Measurements from ENCODE around the gene KNDC1.
A peak's percentile ranks its signal among the peaks of the same experiment; 100 is the strongest.

Gene KNDC1

DNA sequence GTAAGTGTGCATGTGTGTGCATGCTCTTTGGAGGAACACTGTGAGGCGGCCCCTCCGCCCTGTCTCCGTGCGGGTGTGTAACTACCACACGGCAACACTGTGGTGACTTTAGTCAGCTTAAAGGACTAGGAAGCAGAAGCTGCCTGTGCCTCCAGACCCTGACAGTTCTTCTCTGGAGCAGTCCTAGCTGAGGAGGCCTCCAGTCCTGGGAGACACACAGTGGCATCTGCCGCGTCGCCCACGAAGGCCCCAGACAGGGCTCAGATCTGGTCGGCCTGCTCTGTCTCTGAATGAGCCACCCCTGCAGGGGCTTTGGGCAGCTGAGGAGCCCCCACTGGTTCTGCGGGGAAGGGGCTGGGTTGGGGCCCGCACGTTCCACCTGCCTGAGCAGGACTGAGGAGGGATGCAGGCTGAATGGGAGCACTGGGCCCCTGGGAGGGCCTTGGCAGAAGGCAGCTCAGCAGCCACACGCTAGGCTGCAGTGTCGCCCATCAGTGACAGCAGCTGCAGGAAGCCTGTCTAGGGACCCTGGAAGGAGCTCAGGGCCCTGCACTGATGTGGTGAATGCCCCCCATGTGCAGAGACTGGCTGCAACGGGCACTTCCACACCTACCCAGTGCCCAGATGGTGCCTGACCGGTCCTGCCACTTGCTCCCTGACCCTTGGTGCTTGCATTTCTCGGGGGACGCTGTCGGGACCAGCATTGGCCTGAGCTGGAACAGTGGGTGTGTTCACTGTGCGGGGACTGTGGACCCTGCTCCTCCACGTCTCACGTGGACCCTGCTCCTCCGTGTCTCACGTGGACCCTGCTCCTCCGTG is 27.3 kb upstream of the KNDC1 start:
- Histone ChIP-seq H3K27ac (ENCODE audit: low read length, poor library complexity, severe bottlenecking) (no peak overlapping the region), H4K91ac (ENCODE audit: low read length) (no peak overlapping the region), H2AFZ (ENCODE audit: low read depth, low read length) (no peak overlapping the region), H3K36me3 (ENCODE audit: control insufficient read depth in 1 of 2, insufficient read depth in 2 of 2, low read depth in 1 of 2, low read length in 2 of 2) (peaks cover 0 to 3% of the 10 kb centered on the region in 2 experiments), H3K4me2 (ENCODE audit: low read length, poor library complexity, severe bottlenecking) (no peak overlapping the region), H3K27me3 (ENCODE audit: control insufficient read depth in 1 of 2, insufficient read depth in 1 of 2, low read length in 2 of 2) (peaks cover 0 to 5% of the 10 kb centered on the region in 2 experiments), H3K23ac (ENCODE audit: low read length in 2 of 2) (no peak overlapping the region), H2BK15ac (ENCODE audit: low read depth, poor library complexity, severe bottlenecking) (no peak overlapping the region), H2BK12ac (ENCODE audit: low read length in 2 of 2) (no peak overlapping the region), H2BK5ac (ENCODE audit: low read depth, low read length, poor library complexity, severe bottlenecking) (no peak overlapping the region), H3K79me1 (replicated peaks; ENCODE audit: low read length, poor library complexity, severe bottlenecking) (no peaks in the 10 kb centered on the region), H4K8ac (ENCODE audit: low read length) (no peak overlapping the region), H2BK120ac (ENCODE audit: low read depth, low read length) (no peak overlapping the region), H3K4me3 (ENCODE audit: insufficient read depth in 1 of 2, low read depth in 1 of 2, low read length in 2 of 2) (no peak overlapping the region), H3K4me1 (ENCODE audit: control insufficient read depth, insufficient read depth, low read depth, low read length) (peaks cover 5% of the 10 kb centered on the region), H3K4ac (ENCODE audit: low read depth in 1 of 2, low read length in 2 of 2) (no peak overlapping the region), H3K14ac (ENCODE audit: low read length in 2 of 2) (no peak overlapping the region), H3K18ac (ENCODE audit: low read depth in 1 of 2, low read length in 2 of 2) (no peak overlapping the region), H3K9ac (ENCODE audit: low read length) (no peak overlapping the region), H2AK5ac (ENCODE audit: low read length, severe bottlenecking) (no peak overlapping the region), H3K9me3 (ENCODE audit: control insufficient read depth, low read length) (no peaks in the 10 kb centered on the region)
- WGBS, result 88% methylated on average over 26 of the region's 26 CpGs
- no peak for DNase-seq

DNA sequence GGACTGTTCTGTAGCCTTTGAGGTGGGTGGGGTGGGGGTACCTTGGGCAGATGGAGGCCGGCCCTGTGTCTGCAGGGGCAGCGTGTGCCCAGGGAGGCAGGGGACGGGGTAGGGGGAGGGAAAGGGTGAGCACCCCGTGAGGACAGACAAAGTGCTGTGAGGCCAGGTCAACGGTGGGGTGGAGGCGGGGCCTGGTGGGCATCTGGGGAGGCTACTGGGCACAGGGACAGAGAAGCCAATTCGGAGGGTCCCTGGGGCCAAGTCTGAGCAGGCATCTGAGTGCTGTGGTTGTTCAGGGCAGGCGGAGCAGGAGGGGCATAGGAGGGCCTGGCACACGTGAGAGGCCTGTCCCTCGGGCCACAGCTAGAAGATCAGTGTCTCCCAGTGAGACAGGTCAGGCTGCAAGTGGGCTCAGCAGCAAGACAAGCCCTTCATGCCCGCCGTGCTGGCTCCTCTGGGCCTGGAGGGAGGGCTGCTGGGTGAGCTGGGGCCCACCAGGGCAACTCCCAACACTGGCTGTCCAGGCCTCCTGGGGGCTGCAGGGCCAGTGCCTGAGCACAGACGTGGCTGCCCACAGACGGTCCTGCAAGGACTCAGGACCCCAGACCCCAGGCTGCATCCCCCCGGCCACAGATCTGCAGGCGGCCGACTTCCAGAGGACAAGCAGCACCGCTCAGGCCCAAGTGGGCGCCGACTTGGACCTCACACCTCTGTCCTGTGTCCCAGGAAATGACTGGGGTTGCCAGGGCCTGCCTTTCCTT is 26.4 kb upstream of the KNDC1 start:
- no peak overlapping the region for H3K9ac ChIP-seq (ENCODE audit: low read length)
- no peak overlapping the region for H3K14ac ChIP-seq (ENCODE audit: low read length in 2 of 2)
- H2BK12ac ChIP-seq (ENCODE audit: low read length in 2 of 2), result no peak overlapping the region
- no peak overlapping the region for H3K4me3 ChIP-seq (ENCODE audit: insufficient read depth in 1 of 2, low read depth in 1 of 2, low read length in 2 of 2)
- H3K18ac ChIP-seq (ENCODE audit: low read depth in 1 of 2, low read length in 2 of 2), result no peak overlapping the region
- H4K8ac ChIP-seq (ENCODE audit: low read length), result no peak overlapping the region
- H3K4ac ChIP-seq (ENCODE audit: low read depth in 1 of 2, low read length in 2 of 2), result no peak overlapping the region
- H3K4me1 ChIP-seq (ENCODE audit: control insufficient read depth, insufficient read depth, low read depth, low read length), result peaks cover 5% of the 10 kb centered on the region
- H2BK15ac ChIP-seq (ENCODE audit: low read depth, poor library complexity, severe bottlenecking), result no peak overlapping the region
- H3K79me1 ChIP-seq (replicated peaks; ENCODE audit: low read length, poor library complexity, severe bottlenecking), result no peaks in the 10 kb centered on the region
- no peak overlapping the region for H4K91ac ChIP-seq (ENCODE audit: low read length)
- H3K9me3 ChIP-seq (ENCODE audit: control insufficient read depth, low read length), result no peaks in the 10 kb centered on the region
- no peak overlapping the region for H2AK5ac ChIP-seq (ENCODE audit: low read length, severe bottlenecking)
- peaks cover 0 to 5% of the 10 kb centered on the region in 2 experiments for H3K27me3 ChIP-seq (ENCODE audit: control insufficient read depth in 1 of 2, insufficient read depth in 1 of 2, low read length in 2 of 2)
- H3K4me2 ChIP-seq (ENCODE audit: low read length, poor library complexity, severe bottlenecking), result no peak overlapping the region
- no peak for DNase-seq
- H2BK120ac ChIP-seq (ENCODE audit: low read depth, low read length), result no peak overlapping the region
- no peak overlapping the region for H2BK5ac ChIP-seq (ENCODE audit: low read depth, low read length, poor library complexity, severe bottlenecking)
- H2AFZ ChIP-seq (ENCODE audit: low read depth, low read length), result no peak overlapping the region
- WGBS, result 87% methylated on average over 20 of the region's 20 CpGs
- H3K27ac ChIP-seq (ENCODE audit: low read length, poor library complexity, severe bottlenecking), result no peak overlapping the region
- peaks cover 0 to 3% of the 10 kb centered on the region in 2 experiments for H3K36me3 ChIP-seq (ENCODE audit: control insufficient read depth in 1 of 2, insufficient read depth in 2 of 2, low read depth in 1 of 2, low read length in 2 of 2)
- H3K23ac ChIP-seq (ENCODE audit: low read length in 2 of 2), result no peak overlapping the region

DNA sequence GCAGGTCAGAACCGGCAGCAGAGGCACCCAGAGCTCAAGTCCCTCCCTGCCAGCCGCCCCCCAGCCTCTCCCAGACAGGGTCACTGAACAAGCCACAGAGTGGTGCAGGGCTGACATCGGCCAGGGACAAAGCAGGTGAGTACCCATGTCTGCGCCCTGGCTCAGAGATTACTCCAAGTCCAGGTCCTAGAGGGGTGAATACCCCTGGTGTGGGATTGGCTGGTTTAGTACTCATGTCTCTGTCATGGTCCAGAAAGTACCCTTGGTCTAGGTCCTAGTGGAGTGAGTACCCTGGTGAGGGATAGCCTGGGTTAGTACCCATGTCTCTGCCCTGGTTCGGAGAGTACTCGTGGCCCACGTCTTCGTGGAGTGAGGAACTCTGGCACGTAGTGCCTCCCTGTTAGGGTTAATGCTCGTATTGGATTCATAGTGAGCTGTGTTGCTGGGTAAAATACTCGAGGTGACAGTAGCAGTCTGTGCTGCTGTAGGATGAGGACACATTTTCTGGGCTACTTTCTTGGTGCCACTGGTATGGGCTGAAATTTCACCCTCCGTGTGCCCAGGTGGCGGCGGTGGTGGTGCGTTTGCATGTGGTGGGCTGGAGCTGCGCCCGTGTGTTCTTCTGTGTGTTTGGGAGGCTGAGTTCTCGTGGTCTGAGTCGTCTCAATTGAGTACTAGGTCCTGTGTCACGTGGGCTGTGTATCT is 25.5 kb upstream of the KNDC1 start:
- WGBS, result 79% methylated on average over 20 of the region's 20 CpGs
- no peak overlapping the region for H3K4me3 ChIP-seq (ENCODE audit: insufficient read depth in 1 of 2, low read depth in 1 of 2, low read length in 2 of 2)
- H2BK15ac ChIP-seq (ENCODE audit: low read depth, poor library complexity, severe bottlenecking), result no peak overlapping the region
- no peak overlapping the region for H2BK12ac ChIP-seq (ENCODE audit: low read length in 2 of 2)
- no peak overlapping the region for H2AK5ac ChIP-seq (ENCODE audit: low read length, severe bottlenecking)
- H2AFZ ChIP-seq (ENCODE audit: low read depth, low read length), result peak overlapping the region; percentile 10
- H3K9ac ChIP-seq (ENCODE audit: low read length), result no peak overlapping the region
- H3K27ac ChIP-seq (ENCODE audit: low read length, poor library complexity, severe bottlenecking), result no peak overlapping the region
- H3K4me2 ChIP-seq (ENCODE audit: low read length, poor library complexity, severe bottlenecking), result no peak overlapping the region
- no peaks in the 10 kb centered on the region for H3K9me3 ChIP-seq (ENCODE audit: control insufficient read depth, low read length)
- no peak overlapping the region for H2BK120ac ChIP-seq (ENCODE audit: low read depth, low read length)
- H3K23ac ChIP-seq (ENCODE audit: low read length in 2 of 2), result no peak overlapping the region
- H3K27me3 ChIP-seq (ENCODE audit: control insufficient read depth in 1 of 2, insufficient read depth in 1 of 2, low read length in 2 of 2), result peaks cover 0 to 5% of the 10 kb centered on the region in 2 experiments
- DNase-seq, result no peak
- H4K8ac ChIP-seq (ENCODE audit: low read length), result no peak overlapping the region
- H3K79me1 ChIP-seq (replicated peaks; ENCODE audit: low read length, poor library complexity, severe bottlenecking), result no peaks in the 10 kb centered on the region
- H3K4me1 ChIP-seq (ENCODE audit: control insufficient read depth, insufficient read depth, low read depth, low read length), result peaks cover 5% of the 10 kb centered on the region
- peaks cover 0 to 3% of the 10 kb centered on the region in 2 experiments for H3K36me3 ChIP-seq (ENCODE audit: control insufficient read depth in 1 of 2, insufficient read depth in 2 of 2, low read depth in 1 of 2, low read length in 2 of 2)
- no peak overlapping the region for H4K91ac ChIP-seq (ENCODE audit: low read length)
- H3K18ac ChIP-seq (ENCODE audit: low read depth in 1 of 2, low read length in 2 of 2), result no peak overlapping the region
- no peak overlapping the region for H3K4ac ChIP-seq (ENCODE audit: low read depth in 1 of 2, low read length in 2 of 2)
- H3K14ac ChIP-seq (ENCODE audit: low read length in 2 of 2), result no peak overlapping the region
- H2BK5ac ChIP-seq (ENCODE audit: low read depth, low read length, poor library complexity, severe bottlenecking), result no peak overlapping the region

DNA sequence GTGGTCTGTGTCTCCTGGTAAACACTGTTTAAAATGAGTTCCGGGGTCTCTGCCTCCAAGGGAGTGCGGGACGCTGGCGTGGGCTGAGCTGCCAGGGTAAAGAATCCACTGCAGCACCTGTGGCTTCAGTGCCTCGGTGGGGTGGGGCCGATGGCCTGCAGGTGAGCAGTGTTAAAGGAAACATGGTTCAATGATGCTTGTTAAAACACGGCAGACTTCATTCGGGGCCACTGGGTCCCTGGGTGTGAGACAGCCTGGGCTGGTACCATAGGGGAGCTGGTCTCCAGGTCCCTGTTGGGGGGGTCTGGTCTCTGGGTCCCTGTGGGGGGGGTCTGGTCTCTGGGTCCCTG is 24.9 kb upstream of the KNDC1 start:
- no peak overlapping the region for H2BK120ac ChIP-seq (ENCODE audit: low read depth, low read length)
- WGBS, result 92% methylated on average over 6 of the region's 8 CpGs

More for the DNA sequence above, 24.9 kb upstream of the KNDC1 start:
- H3K9me3 ChIP-seq (ENCODE audit: control insufficient read depth, low read length), result no peaks in the 10 kb centered on the region
- no peak overlapping the region for H3K23ac ChIP-seq (ENCODE audit: low read length in 2 of 2)
- H3K4ac ChIP-seq (ENCODE audit: low read depth in 1 of 2, low read length in 2 of 2), result no peak overlapping the region
- no peak overlapping the region for H2AK5ac ChIP-seq (ENCODE audit: low read length, severe bottlenecking)
- H3K79me1 ChIP-seq (replicated peaks; ENCODE audit: low read length, poor library complexity, severe bottlenecking), result no peaks in the 10 kb centered on the region
- peaks cover 0 to 3% of the 10 kb centered on the region in 2 experiments for H3K36me3 ChIP-seq (ENCODE audit: control insufficient read depth in 1 of 2, insufficient read depth in 2 of 2, low read depth in 1 of 2, low read length in 2 of 2)
- H3K18ac ChIP-seq (ENCODE audit: low read depth in 1 of 2, low read length in 2 of 2), result no peak overlapping the region
- no peak for DNase-seq
- H3K4me1 ChIP-seq (ENCODE audit: control insufficient read depth, insufficient read depth, low read depth, low read length), result peaks cover 5% of the 10 kb centered on the region
- no peak overlapping the region for H2BK12ac ChIP-seq (ENCODE audit: low read length in 2 of 2)
- no peak overlapping the region for H4K8ac ChIP-seq (ENCODE audit: low read length)
- H2AFZ ChIP-seq (ENCODE audit: low read depth, low read length), result peak overlapping the region; percentile 10
- no peak overlapping the region for H4K91ac ChIP-seq (ENCODE audit: low read length)
- no peak overlapping the region for H3K4me2 ChIP-seq (ENCODE audit: low read length, poor library complexity, severe bottlenecking)
- H3K27me3 ChIP-seq (ENCODE audit: control insufficient read depth in 1 of 2, insufficient read depth in 1 of 2, low read length in 2 of 2), result peaks cover 0 to 5% of the 10 kb centered on the region in 2 experiments
- no peak overlapping the region for H3K4me3 ChIP-seq (ENCODE audit: insufficient read depth in 1 of 2, low read depth in 1 of 2, low read length in 2 of 2)
- H3K14ac ChIP-seq (ENCODE audit: low read length in 2 of 2), result no peak overlapping the region
- no peak overlapping the region for H3K27ac ChIP-seq (ENCODE audit: low read length, poor library complexity, severe bottlenecking)
- H2BK15ac ChIP-seq (ENCODE audit: low read depth, poor library complexity, severe bottlenecking), result no peak overlapping the region
- no peak overlapping the region for H2BK5ac ChIP-seq (ENCODE audit: low read depth, low read length, poor library complexity, severe bottlenecking)
- no peak overlapping the region for H3K9ac ChIP-seq (ENCODE audit: low read length)
